Urothelium cell line (cell line): ENCODE measurements around the gene MUTYH.
"Not testable (repeated sequence)": the region's sequence is repeated elsewhere in the genome, so short reads cannot be mapped to it uniquely, and the experiment has no call there.

Experiments used
- DNase-seq: peaks from one replicate; pipeline ENCODE4 v3.0.0; 2011; ENCODE audit warnings: low spot score, mixed read lengths
- FAIRE-seq: peaks from 2 replicates; lab custom pipeline; 2011; peaks lifted over from hg19 to GRCh38; lab: Jason Lieb, UNC

Gene MUTYH

GRCh38 chr1:45325851-45326506 is 14.3 kb downstream of the MUTYH start:
- DNase-seq: no peak
- FAIRE-seq: no peak

GRCh38 chr1:45322486-45323040 is 17.7 kb downstream of the MUTYH start:
- FAIRE-seq: no peak

GRCh38 chr1:45321444-45321843 is 18.8 kb downstream of the MUTYH start:
- FAIRE-seq: no peak

More at GRCh38 chr1:45322486-45323040, 17.7 kb downstream of the MUTYH start:
- DNase-seq: no peak

GRCh38 chr1:45319761-45320160 is 20.5 kb downstream of the MUTYH start:
- DNase-seq (no peak), FAIRE-seq (no peak)

More at GRCh38 chr1:45321444-45321843, 18.8 kb downstream of the MUTYH start:
- DNase-seq: no peak

GRCh38 chr1:45317166-45317565 is 23.1 kb downstream of the MUTYH start:
- DNase-seq (no peak), FAIRE-seq (no peak)

GRCh38 chr1:45314266-45314665 is 26.0 kb downstream of the MUTYH start:
- no peak for FAIRE-seq
- no peak for DNase-seq

GRCh38 chr1:45306905-45307304 is 33.3 kb downstream of the MUTYH start:
- DNase-seq (no peak), FAIRE-seq (no peak)

- FAIRE-seq (no peak), DNase-seq (no peak)
Measured at GRCh38 chr1:45306319-45306718, 33.9 kb downstream of the MUTYH start.

GRCh38 chr1:45305231-45305630 is 35.0 kb downstream of the MUTYH start:
- FAIRE-seq (no peak), DNase-seq (no peak)

- peak; percentile 54 for DNase-seq
- no peak for FAIRE-seq
Measured at GRCh38 chr1:45304311-45305081, 35.7 kb downstream of the MUTYH start.

- peak; percentile 90 for FAIRE-seq
- DNase-seq: peak; percentile 100
Measured at GRCh38 chr1:45303520-45304310, 36.5 kb downstream of the MUTYH start.

GRCh38 chr1:45302505-45303150 is 37.6 kb downstream of the MUTYH start:
- FAIRE-seq (no peak), DNase-seq (no peak)

GRCh38 chr1:45300669-45300997 is 39.6 kb downstream of the MUTYH start:
- no peak for FAIRE-seq
- DNase-seq: no peak

- DNase-seq: peak; percentile 74
- peak; percentile 82 for FAIRE-seq
Measured at GRCh38 chr1:45299981-45300668, 40.1 kb downstream of the MUTYH start.

GRCh38 chr1:45299296-45299695 is 40.9 kb downstream of the MUTYH start:
- FAIRE-seq (no peak), DNase-seq (no peak)

GRCh38 chr1:45297666-45298356 is 42.4 kb downstream of the MUTYH start:
- DNase-seq (no peak), FAIRE-seq (no peak)

GRCh38 chr1:45291716-45292115 is 48.5 kb downstream of the MUTYH start:
- DNase-seq: no peak
- no peak for FAIRE-seq

- FAIRE-seq, DNase-seq: not testable (repeated sequence)
Measured at GRCh38 chr1:45291002-45291401, 49.2 kb downstream of the MUTYH start.

GRCh38 chr1:45286521-45286920 is 53.7 kb downstream of the MUTYH start:
- DNase-seq, FAIRE-seq: not testable (repeated sequence)
